WTC11 (cell line): ENCODE data around the gene ACOX3.

Experiments used
- HMGA2 ChIP-seq: fragments of 250-450 bp; sonication (Bioruptor Pico); IDR thresholded peaks from 2 replicates; pipeline ENCODE4 v1.4.0; 2021; ENCODE audit warnings: mild to moderate bottlenecking, moderate library complexity
- SP1 ChIP-seq: sonication (generic); formaldehyde crosslinking; conservative IDR thresholded peaks from 2 replicates; pipeline ENCODE4 v1.8.1; 2022; ENCODE audit warnings: missing genetic modification reagents
- USF1 ChIP-seq: sonication (generic); formaldehyde crosslinking; IDR thresholded peaks from 2 replicates; pipeline ENCODE4 v1.8.0; 2022; ENCODE audit warnings: mild to moderate bottlenecking, missing genetic modification reagents
- TF ChIP-seq, protein P1 (sequence below): fragments of 200-600 bp; IDR thresholded peaks from 2 replicates; pipeline ENCODE4 v1.8.0; 2022; ENCODE audit warnings: antibody characterized with exemption
- TF ChIP-seq, protein P2 (sequence below): sonication (generic); formaldehyde crosslinking; conservative IDR thresholded peaks from 2 replicates; pipeline ENCODE4 v1.8.1; 2023; ENCODE audit warnings: mild to moderate bottlenecking, low read depth, missing genetic modification reagents, moderate library complexity

DNA sequence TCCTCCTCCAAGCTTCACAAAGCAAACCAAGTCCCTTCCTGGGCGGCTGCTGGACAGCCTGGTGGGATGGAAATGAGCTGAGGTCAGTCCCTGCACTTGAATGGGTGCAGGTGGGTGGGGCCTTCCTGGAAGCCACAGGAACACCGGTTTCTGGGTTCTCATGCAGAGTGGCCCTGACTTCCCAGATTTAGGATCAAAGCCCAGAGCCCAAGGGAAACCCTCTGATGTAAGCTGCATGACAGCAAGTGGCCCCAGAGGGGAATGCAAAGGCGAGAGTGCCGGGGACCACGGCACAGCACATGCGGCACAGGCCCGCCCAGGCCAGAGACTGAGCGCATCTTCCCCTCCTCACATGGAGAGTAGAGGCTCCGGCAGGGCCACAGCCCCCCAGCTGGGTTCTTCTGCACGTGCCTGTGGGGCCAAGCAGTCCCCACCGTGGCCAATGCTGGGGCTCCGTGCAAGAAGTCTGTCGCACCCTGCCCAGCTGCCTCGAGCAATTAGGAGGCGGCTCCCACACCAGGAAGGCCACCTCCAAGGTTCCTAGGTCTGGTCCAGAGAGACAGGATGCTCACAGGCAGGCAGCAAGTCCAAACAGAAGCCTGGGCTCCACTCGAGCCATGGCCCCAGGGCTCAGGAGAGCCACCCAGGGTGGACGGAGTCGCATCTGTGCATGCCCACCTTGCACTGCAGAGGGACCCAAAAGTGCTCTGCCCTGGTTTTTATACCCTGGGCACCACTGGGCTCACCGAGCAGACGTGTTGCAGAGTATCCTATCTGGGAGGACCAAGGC is 88.0 kb downstream of the ACOX3 start:
- no peak for TF ChIP-seq SP1 (CRISPR knock-in tag)
- TF ChIP-seq, protein P1, sequence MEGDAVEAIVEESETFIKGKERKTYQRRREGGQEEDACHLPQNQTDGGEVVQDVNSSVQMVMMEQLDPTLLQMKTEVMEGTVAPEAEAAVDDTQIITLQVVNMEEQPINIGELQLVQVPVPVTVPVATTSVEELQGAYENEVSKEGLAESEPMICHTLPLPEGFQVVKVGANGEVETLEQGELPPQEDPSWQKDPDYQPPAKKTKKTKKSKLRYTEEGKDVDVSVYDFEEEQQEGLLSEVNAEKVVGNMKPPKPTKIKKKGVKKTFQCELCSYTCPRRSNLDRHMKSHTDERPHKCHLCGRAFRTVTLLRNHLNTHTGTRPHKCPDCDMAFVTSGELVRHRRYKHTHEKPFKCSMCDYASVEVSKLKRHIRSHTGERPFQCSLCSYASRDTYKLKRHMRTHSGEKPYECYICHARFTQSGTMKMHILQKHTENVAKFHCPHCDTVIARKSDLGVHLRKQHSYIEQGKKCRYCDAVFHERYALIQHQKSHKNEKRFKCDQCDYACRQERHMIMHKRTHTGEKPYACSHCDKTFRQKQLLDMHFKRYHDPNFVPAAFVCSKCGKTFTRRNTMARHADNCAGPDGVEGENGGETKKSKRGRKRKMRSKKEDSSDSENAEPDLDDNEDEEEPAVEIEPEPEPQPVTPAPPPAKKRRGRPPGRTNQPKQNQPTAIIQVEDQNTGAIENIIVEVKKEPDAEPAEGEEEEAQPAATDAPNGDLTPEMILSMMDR, result no peak
- no peak for TF ChIP-seq HMGA2
- no peak for TF ChIP-seq USF1 (CRISPR knock-in tag)
- TF ChIP-seq, protein P2, sequence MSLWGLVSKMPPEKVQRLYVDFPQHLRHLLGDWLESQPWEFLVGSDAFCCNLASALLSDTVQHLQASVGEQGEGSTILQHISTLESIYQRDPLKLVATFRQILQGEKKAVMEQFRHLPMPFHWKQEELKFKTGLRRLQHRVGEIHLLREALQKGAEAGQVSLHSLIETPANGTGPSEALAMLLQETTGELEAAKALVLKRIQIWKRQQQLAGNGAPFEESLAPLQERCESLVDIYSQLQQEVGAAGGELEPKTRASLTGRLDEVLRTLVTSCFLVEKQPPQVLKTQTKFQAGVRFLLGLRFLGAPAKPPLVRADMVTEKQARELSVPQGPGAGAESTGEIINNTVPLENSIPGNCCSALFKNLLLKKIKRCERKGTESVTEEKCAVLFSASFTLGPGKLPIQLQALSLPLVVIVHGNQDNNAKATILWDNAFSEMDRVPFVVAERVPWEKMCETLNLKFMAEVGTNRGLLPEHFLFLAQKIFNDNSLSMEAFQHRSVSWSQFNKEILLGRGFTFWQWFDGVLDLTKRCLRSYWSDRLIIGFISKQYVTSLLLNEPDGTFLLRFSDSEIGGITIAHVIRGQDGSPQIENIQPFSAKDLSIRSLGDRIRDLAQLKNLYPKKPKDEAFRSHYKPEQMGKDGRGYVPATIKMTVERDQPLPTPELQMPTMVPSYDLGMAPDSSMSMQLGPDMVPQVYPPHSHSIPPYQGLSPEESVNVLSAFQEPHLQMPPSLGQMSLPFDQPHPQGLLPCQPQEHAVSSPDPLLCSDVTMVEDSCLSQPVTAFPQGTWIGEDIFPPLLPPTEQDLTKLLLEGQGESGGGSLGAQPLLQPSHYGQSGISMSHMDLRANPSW, result no peak
